Measurements from ENCODE around the gene LUC7L3. TPM values are rescaled to one million over a fixed set of nuclear protein-coding genes. Genes with fewer than 3 reads are reported as not detected.

LUC7L3 gene
- total and polyA plus RNA-seq, 10 of the 15 experiments (the other 5 are each of a cell fraction or from before 2014, with no cell fraction given), result 51.3 to 176 (median 149) TPM

GRCh38 chr17:50684612-50685333 is 34.6 kb upstream of the LUC7L3 start:
- no peak overlapping the region for H2AFZ ChIP-seq (ENCODE audit: control insufficient read depth, low read depth, low read length)
- H3K4me3 ChIP-seq, result no peak overlapping the region
- no peak for FAIRE-seq
- RAD21 ChIA-PET (ENCODE audit: unreplicated experiment), result no interaction called here
- SMC1A ChIA-PET (ENCODE audit: uncharacterized antibody, unreplicated experiment), result no interaction called here
- H4K20me1 ChIP-seq (ENCODE audit: control insufficient read depth, insufficient read depth), result no peaks in the 10 kb centered on the region
- intact Hi-C loops (cut with micrococcal nuclease; ENCODE audit: unreplicated experiment) (no loop called here), in situ Hi-C loops (cut with MboI) (no loop called here)
- no TSS peak for BruUV-seq (replicated peaks)
- no peak overlapping the region for H3K4me2 ChIP-seq (ENCODE audit: control insufficient read depth, insufficient read depth)
- POLR2A ChIA-PET, result interaction anchor here (0.6 kb wide), 1 partner anchor 1431 kb away, joined by 3 read pairs; no protein-coding TSS in a partner anchor
- no peaks in the 10 kb centered on the region; a peak in 1 of 4 replicates for H3K27me3 ChIP-seq (replicated peaks in 1 of 2; ENCODE audit: control insufficient read depth in 2 of 2, insufficient read depth in 2 of 2, low read length in 1 of 2)
- 57% methylated on average over 14 of the region's 15 CpGs for WGBS (ENCODE audit: insufficient coverage, insufficient replicate concordance, low lambda C conversion rate, missing lambda C conversion rate)
- CTCF ChIA-PET, result interaction anchor here (0.6 to 2.5 kb wide), 4 partner anchors 8 to 55 kb away, joined by 3 to 7 read pairs (median 3); no protein-coding TSS in a partner anchor
- no peaks in the 10 kb centered on the region for H3K79me2 ChIP-seq (ENCODE audit: control insufficient read depth, insufficient read depth, low read length)
- H3K9me3 ChIP-seq (replicated peaks; ENCODE audit: control insufficient read depth, insufficient read depth, low read length), result no peaks in the 10 kb centered on the region
- no peak for DNase-seq (ENCODE audit: low read depth, low spot score)
- no peaks in the 10 kb centered on the region for H3K4me1 ChIP-seq (ENCODE audit: control insufficient read depth, insufficient read depth, low read length)
- H3K27ac ChIP-seq (ENCODE audit: control insufficient read depth, insufficient read depth), result no peak overlapping the region
- H3K9ac ChIP-seq (ENCODE audit: control insufficient read depth, insufficient read depth, low read length), result no peak overlapping the region
- no peak for ATAC-seq
- no peak for TF ChIP-seq IKZF1 (conservative IDR thresholded peaks at IDR 0.05)
- no peak for TF ChIP-seq ZBTB40 (IDR thresholded peaks at IDR 0.05; ENCODE audit: borderline replicate concordance)
- no peak for TF ChIP-seq RBBP5 (conservative IDR thresholded peaks at IDR 0.05)
- no peak for TF ChIP-seq POLR2A (IDR thresholded peaks at IDR 0.05; ENCODE audit: low read depth, low read length)
- TF ChIP-seq IKZF2 (IDR thresholded peaks at IDR 0.05), result no peak
- TF ChIP-seq HDAC2 (IDR thresholded peaks at IDR 0.05), result no peak
- no peak for TF ChIP-seq ATF7 (IDR thresholded peaks at IDR 0.05; ENCODE audit: low read depth)
- TF ChIP-seq HDGF (IDR thresholded peaks at IDR 0.05), result no peak
- H3K36me3 ChIP-seq (ENCODE audit: control insufficient read depth in 2 of 2, insufficient read depth in 2 of 2, low read length in 1 of 2), result no peaks in the 10 kb centered on the region

All from GM12878 (cell line).